ENCODE data around the gene GANAB. TPM values are rescaled to one million over a fixed set of nuclear protein-coding genes. Genes with fewer than 3 reads are reported as not detected.
"Not testable (repeated sequence)": the region's sequence is repeated elsewhere in the genome, so short reads cannot be mapped to it uniquely, and the experiment has no call there.

GANAB gene
- polyA plus RNA-seq, 5 donors, result 288 to 339 (median 312) TPM

GRCh38 chr11:62671236-62671607 lies 24.8 kb upstream of the GANAB start:
- DNase-seq, result no peak

- no peak for DNase-seq
These were observed 23.2 kb upstream of the GANAB start for GRCh38 chr11:62669420-62670161.

GRCh38 chr11:62667460-62667859 lies 21.0 kb upstream of the GANAB start:
- no peak for DNase-seq

- DNase-seq, result no peak
These were observed 20.0 kb upstream of the GANAB start for GRCh38 chr11:62666259-62666926.

- no peak for DNase-seq
These were observed 19.3 kb upstream of the GANAB start for GRCh38 chr11:62665599-62666258.

GRCh38 chr11:62665075-62665598 lies 18.7 kb upstream of the GANAB start, which contains the start of the genes C11orf98 and CSKMT:
C11orf98 (minus strand) TSS chr11:62665210; CDS start chr11:62665169, 41 bp downstream.
CSKMT (plus strand) TSS chr11:62665312; CDS start chr11:62665880, 568 bp downstream.
- peak; percentile 95 for DNase-seq

- no peak for DNase-seq
These were observed 18.1 kb upstream of the GANAB start for GRCh38 chr11:62664405-62665074.

GRCh38 chr11:62656796-62657429 lies 10.5 kb upstream of the GANAB start:
- no peak for DNase-seq

GRCh38 chr11:62654297-62654696 lies 7.9 kb upstream of the GANAB start:
- no peak for DNase-seq

GRCh38 chr11:62652161-62653006 lies 6.0 kb upstream of the GANAB start:
- DNase-seq, result no peak

GRCh38 chr11:62650283-62650682 lies 3.9 kb upstream of the GANAB start:
- DNase-seq, result not testable (repeated sequence)

GRCh38 chr11:62649486-62649885 lies 3.1 kb upstream of the GANAB start:
- DNase-seq, result no peak

- DNase-seq, result no peak
These were observed 2.6 kb upstream of the GANAB start for GRCh38 chr11:62648967-62649364.

- DNase-seq, result no peak
These were observed 2.0 kb upstream of the GANAB start for GRCh38 chr11:62648185-62648966.

GRCh38 chr11:62647609-62648005 lies 1.2 kb upstream of the GANAB start:
- DNase-seq, result no peak

- no peak for DNase-seq
These were observed 604 bp upstream of the GANAB start for GRCh38 chr11:62646825-62647608.

GRCh38 chr11:62645671-62645945 lies 805 bp downstream of the GANAB start:
- DNase-seq, result no peak

GRCh38 chr11:62644220-62644619 lies 2.2 kb downstream of the GANAB start:
- DNase-seq, result no peak

GRCh38 chr11:62632492-62632891 lies 13.9 kb downstream of the GANAB start:
- DNase-seq, result no peak

Data from right lung (tissue), 5 donors.